ENCODE measurements around the gene EIPR1. TPM values are rescaled to one million over a fixed set of nuclear protein-coding genes. Genes with fewer than 3 reads are reported as not detected.

The EIPR1 gene
- total RNA-seq, 4 donors from 2014 or later: 26.1 to 51.6 (median 40.0) TPM

- peaks cover 27 to 42% of the 10 kb centered on the region in 2 donors for H3K4me1 ChIP-seq
- intact Hi-C loops (cut with DNase I): no loop called here
- H3K36me3 ChIP-seq: no peaks in the 10 kb centered on the region
- TF ChIP-seq CTCF (IDR thresholded peaks at IDR 0.05) (no peak), POLR2A (IDR thresholded peaks at IDR 0.05) (no peak)
- 78 to 86% methylated on average over 15 of the region's 15 CpGs for WGBS, 2 donors
- H3K4me3 ChIP-seq (replicated peaks in 1 of 3): no peak overlapping the region
- H3K9me3 ChIP-seq: no peaks in the 10 kb centered on the region
- H3K27ac ChIP-seq: peak overlapping the region; percentile 57 to 66 (median 61)
- no peaks in the 10 kb centered on the region for H3K27me3 ChIP-seq
- DNase-seq: peak in 1 of 2 donors; percentile 31
Observed at GRCh38 chr2:3266925-3267867, 110.4 kb downstream of the EIPR1 start.

GRCh38 chr2:3265981-3266924 lies 111.4 kb downstream of the EIPR1 start:
- TF ChIP-seq POLR2A (IDR thresholded peaks at IDR 0.05) (no peak), CTCF (IDR thresholded peaks at IDR 0.05) (no peak)
- H3K4me3 ChIP-seq (replicated peaks in 1 of 3): no peak overlapping the region
- no peaks in the 10 kb centered on the region for H3K9me3 ChIP-seq
- peaks cover 29 to 49% of the 10 kb centered on the region in 2 donors for H3K4me1 ChIP-seq
- H3K27me3 ChIP-seq: no peaks in the 10 kb centered on the region
- no peak for DNase-seq
- H3K27ac ChIP-seq: no peak overlapping the region
- no peaks in the 10 kb centered on the region for H3K36me3 ChIP-seq
- 87% methylated on average over 19 to 20 of the region's 20 CpGs for WGBS, 2 donors
- intact Hi-C loops (cut with DNase I): no loop called here

- 84 to 96% methylated on average over 8 of the region's 8 CpGs for WGBS, 2 donors
- no peaks in the 10 kb centered on the region for H3K27me3 ChIP-seq
- intact Hi-C loops (cut with DNase I): no loop called here
- no peak for DNase-seq
- H3K4me3 ChIP-seq (replicated peaks in 1 of 3): no peak overlapping the region
- no peaks in the 10 kb centered on the region for H3K36me3 ChIP-seq
- H3K9me3 ChIP-seq: no peaks in the 10 kb centered on the region
- peaks cover 35 to 49% of the 10 kb centered on the region in 2 donors for H3K4me1 ChIP-seq
- no peak overlapping the region for H3K27ac ChIP-seq
- TF ChIP-seq POLR2A (IDR thresholded peaks at IDR 0.05) (no peak), CTCF (IDR thresholded peaks at IDR 0.05) (no peak)
Observed at GRCh38 chr2:3265471-3265870, 112.1 kb downstream of the EIPR1 start.

GRCh38 chr2:3264010-3264744 lies 113.4 kb downstream of the EIPR1 start:
- Histone ChIP-seq H3K36me3 (no peaks in the 10 kb centered on the region), H3K9me3 (no peaks in the 10 kb centered on the region), H3K27ac (peak overlapping the region in 2 of 3 donors; percentile 12 to 71), H3K27me3 (no peaks in the 10 kb centered on the region), H3K4me3 (replicated peaks in 1 of 3) (no peak overlapping the region), H3K4me1 (peaks cover 35 to 49% of the 10 kb centered on the region in 2 donors)
- DNase-seq: no peak
- WGBS, 2 donors: 85 to 87% methylated on average over 12 of the region's 12 CpGs
- intact Hi-C loops (cut with DNase I): no loop called here
- TF ChIP-seq CTCF (IDR thresholded peaks at IDR 0.05) (no peak), POLR2A (IDR thresholded peaks at IDR 0.05) (no peak)
